Stimulated activated CD4-positive, alpha-beta T cell treated with anti-CD3 and anti-CD28 coated beads, Interleukin-15, amount 100 ng/mL, for 24 hours (primary cell): Measurements from ENCODE around the gene ST8SIA5.
A peak's percentile ranks its signal among the peaks of the same experiment; 100 is the strongest.
"Not testable (repeated sequence)": the region's sequence is repeated elsewhere in the genome, so short reads cannot be mapped to it uniquely, and the experiment has no call there.

Experiments
- DNase-seq: peaks from one replicate; pipeline ENCODE4 v3.0.0-alpha.2; 2020

Gene ST8SIA5, protein sequence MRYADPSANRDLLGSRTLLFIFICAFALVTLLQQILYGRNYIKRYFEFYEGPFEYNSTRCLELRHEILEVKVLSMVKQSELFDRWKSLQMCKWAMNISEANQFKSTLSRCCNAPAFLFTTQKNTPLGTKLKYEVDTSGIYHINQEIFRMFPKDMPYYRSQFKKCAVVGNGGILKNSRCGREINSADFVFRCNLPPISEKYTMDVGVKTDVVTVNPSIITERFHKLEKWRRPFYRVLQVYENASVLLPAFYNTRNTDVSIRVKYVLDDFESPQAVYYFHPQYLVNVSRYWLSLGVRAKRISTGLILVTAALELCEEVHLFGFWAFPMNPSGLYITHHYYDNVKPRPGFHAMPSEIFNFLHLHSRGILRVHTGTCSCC

DNA sequence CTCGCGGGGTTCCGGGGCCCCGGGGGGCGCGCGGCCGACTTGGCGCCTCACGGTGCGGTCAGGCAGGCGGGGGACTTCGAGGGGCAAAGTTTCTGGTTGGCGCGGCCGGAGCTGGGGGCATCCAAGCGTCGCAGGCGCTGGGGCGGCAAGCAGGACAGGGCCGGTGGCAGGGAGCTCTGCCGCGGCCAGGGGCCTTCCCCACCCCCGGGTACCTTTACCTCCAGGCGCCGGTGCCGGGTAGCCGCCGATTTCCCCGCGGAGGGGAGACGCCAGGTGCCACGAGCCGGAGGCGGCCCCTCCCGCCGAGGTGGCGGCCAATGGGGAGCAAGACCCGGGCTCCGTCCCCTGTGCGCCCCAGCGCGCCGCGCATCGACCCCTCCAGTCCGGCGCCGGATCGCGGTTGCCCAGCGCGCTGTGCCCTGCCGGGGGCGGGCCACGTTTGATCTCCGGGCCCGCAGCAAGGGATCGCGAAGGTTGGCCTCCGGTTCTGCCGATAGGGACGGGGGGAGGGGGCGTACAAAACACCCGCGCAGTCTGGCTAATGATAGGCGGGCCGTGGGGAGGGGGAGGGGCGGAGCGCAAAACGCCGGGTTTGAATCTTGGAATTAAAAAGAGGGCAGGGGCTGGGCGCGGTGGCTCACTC, at the start of gene ST8SIA5:
TSS of gene ST8SIA5 (minus strand) at position 495 of the 643 bp plus-strand sequence. CDS start 545 bp downstream, outside the sequence.
- DNase-seq, result peak; percentile 25

DNA sequence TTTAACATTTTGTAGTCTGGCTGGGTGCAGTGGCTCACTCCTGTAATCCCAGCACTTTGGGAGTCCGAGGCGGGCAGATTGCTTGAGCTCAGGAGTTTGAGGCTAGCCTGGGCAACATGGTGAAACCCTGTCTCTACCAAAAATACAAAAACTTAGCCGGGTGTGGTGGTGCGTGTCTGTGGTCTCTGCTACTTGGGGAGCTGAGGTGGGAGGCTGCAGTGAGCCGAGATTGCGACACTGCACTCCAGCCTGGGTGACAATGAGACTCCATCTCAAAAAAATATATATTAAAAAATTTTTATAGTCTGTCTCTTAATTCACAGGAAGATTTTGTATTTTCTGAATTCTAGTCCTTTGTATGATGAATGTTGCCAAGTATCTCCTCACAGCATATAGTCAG, 39.1 kb upstream of the ST8SIA5 start:
- DNase-seq, result not testable (repeated sequence)

DNA sequence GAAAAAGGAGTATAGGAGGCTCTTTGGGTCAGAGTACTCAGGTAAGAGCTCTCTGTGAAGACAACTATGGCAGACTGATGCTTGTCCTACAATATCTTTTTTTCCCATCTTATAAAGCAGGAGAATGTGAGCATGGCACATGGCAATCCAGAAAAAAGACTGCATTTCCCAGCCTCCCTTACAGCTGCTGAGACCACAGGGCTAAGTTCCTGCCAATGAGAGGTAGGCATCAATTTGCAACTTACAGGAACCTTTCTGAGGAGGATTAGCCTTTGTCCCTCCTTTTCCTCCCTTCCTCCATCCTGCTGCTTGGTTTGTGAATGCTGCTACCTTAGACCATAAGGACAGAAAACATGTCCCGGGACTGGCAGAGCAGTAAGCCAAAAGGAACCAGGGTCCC, 37.8 kb upstream of the ST8SIA5 start:
- no peak for DNase-seq

DNA sequence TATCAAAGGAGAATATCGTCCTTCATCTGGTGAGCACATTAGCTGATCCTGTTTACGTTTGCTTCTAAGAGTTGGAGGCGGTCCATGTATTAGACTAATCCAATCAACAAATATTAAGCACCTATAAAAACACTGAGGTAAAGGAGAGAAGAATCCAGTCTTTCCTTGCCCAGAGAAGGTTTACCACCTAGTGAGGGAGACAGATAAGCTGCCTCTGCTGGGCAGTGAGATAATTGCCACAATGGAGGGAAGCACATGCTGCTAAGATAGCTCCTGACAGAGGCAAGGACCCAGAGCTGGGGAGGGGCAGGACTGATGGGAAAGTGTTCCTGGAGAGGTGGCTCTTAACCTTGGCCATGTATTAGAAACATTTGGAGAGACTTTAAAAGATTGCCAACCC, 36.7 kb upstream of the ST8SIA5 start:
- DNase-seq, result no peak

DNA sequence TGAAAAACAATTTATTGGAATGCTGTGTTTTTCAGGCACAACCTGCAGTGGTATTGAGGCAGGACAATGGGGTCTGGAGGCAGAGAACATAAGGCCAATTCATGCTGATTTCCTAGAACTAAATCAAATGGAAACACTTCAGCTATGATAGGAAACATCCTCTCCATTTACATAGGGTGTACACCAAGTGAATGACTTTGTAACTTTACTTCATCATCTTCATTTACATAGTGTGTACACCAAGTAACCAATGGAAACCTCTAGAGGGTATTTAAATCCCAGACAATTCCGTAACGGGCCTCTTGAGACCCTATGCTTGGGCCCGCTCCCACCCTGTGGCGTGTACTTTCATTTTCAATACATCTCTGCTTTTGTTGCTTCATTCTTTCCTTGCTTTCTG, 32.2 kb upstream of the ST8SIA5 start:
- DNase-seq, result no peak

DNA sequence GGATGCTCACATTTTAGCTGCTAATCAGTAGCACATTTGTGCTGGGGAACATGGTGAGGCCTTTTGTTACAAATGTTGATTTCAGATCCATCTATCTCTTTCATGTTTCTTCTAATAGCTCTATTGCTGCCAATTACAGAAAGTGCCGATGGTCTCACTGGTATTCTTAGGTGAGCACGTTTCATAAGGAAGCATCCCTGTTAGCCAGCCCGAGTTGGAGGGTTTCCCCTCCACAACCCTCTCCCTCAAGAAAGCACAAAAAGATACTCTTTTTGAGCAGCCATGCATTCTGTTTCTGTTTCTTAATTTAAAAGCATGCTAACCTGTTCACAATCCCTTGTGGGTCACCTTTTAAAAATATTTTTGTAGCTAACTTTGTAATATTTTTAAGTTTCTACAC, 30.8 kb upstream of the ST8SIA5 start:
- DNase-seq, result no peak

DNA sequence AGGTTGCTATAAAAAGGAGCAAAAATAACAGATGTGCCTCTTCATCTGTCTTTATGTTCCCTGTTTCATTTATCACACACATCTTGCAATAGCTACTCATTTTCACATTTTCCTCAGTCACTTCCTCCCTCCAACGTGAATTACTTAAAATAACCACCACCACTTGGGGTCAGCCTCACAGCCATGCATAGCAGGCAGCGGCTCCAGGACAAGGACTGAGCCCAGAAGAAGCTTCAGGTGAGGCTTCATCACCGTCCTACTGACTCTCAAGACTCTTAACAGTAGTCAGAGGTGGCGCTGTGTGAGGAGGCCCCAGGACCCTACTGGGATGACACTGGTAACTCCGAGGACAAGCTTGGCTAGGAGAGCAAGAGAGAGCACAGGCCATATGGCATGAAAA, 15.5 kb upstream of the ST8SIA5 start:
- no peak for DNase-seq

DNA sequence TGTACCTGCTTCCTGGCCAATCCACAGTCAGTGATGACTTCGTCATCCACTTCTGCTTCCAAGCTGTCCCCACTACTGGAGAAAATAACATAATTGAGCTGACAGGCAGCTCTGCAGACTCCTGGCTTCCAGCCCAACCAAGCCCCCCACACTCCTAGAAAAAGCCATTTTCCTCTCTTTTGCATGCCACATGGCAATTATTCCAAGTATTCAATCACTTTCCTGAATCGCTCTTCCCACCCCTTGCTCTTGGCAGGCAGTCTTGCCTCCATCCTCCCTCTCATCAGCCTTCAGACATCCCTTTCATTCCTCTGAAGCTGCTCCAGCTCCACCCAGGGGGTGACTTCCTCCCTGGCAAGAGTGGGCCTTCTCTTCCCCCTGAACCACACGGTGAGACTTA, 14.3 kb upstream of the ST8SIA5 start:
- DNase-seq, result no peak

DNA sequence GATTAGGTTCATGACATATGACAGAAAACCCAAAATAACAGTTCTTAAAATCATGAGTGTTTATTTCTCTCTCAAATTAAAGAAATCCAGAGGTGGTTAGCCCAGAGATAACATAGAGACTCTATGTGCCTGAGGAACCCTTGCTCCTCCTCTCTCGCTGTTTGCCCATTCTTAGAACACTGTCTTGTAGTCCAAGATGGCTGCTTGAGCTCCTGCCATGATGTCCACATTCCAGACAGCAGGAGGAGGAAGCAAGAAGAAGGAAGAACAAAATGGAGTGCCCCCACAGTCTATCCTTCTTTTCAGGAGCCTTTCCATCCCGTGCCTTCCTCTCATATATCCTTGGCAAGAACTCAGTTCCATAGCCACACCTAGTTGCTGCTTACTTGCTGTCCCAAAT, 13.9 kb upstream of the ST8SIA5 start:
- no peak for DNase-seq

DNA sequence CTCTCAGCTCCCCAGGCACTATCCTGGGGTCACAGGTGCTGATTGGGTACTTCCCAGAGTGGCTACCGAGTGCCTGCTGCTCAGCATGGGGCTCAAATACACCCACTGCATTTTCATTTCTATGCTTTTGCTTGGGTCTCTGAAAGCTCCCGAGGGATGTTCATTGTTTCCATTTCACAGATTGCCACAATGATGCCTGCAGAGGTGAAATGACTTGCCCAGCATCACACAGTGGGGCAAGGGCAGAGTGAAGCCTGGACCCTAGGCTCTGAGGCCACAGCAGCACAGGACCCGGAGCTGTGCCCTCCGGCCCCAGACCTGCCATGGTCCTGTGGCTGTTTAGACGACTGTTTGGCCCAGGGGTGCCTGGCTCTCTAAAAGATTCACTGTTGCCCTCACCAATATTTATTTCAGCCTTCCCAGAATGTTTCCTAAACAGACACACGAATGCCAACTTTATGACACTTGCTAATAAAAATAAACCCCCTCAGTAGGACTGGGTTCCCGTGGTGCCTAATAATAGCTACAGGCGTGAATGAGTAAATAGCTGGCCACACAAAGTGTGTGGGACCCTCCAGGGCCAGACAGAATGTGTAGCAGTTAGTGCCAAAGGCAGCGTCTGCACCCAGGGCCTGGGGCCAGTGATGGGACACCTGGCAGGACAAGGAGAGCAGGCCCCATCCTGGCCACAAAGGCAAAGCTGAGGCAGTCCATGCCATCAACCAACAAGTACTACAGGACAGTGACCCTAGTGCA, 11.5 kb upstream of the ST8SIA5 start:
- no peak for DNase-seq

DNA sequence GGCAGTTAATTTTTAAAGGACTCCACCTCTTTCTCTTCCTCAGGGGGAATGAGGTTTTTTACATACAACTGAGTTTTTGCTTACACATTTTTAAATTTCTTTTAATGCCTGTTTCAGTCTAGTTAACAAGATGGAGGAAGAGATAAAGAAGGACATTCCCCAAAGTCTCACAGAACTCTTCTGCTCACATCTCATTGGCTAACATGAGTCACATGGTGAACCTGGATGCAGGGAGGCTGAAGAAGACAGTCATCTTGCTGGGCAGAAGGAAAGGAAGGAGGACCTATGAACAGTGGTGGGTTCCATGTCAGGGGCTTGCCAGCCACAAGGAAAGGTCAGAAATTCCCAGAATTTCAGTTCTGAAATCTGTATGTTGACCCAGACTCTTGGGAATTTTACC, 10.4 kb upstream of the ST8SIA5 start:
- no peak for DNase-seq

DNA sequence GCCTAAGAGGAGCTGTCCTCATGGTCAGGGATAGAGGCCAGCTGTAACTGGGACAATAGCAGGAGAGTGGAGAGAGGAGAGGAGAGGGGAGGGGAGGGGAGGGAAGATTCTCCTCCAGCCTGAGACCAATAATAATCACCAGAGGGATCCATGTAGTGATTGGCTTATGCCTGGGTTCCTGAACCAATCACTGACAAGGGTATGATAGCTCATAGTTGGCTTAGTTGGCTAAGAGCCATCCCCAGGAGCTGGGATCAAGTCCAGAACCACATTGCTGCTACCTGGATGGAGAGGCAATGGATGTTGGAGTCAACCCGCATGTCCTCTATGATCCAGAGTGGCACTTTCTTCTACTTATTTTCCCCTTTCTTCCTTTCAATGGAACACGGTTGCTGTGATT, 7.7 kb upstream of the ST8SIA5 start:
- DNase-seq, result no peak

DNA sequence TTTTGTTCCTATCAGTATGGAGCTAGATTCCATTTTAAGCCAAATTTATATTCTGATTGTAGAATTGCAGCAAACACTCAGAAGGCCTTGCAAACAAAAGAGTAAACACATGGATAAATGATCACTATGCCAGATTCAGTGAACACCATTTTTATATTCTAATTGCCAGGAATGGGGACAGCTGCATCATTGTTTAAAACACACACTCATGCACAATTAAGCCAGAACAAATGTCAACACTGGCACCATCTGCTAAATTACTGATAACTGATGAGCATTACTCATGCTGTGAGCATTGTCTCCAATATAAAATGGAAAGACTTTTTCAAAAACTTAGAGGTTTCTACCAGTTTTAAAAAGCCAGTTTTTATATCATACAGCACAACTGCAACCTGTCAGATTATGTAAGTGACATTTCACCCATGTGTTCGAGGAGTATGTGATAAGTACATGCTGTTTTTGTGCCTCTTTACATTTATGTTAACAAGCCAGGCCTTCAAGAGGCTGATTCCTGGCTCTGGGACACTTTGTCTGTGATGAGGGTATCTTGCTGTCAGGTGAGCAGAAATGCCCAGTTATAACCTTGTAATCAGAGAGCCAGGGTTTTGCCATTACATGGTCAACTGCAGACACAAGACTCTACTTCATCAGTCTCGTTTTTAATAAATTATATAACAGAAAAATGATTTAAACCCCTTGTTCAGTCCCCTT, 4.4 kb upstream of the ST8SIA5 start:
- no peak for DNase-seq

DNA sequence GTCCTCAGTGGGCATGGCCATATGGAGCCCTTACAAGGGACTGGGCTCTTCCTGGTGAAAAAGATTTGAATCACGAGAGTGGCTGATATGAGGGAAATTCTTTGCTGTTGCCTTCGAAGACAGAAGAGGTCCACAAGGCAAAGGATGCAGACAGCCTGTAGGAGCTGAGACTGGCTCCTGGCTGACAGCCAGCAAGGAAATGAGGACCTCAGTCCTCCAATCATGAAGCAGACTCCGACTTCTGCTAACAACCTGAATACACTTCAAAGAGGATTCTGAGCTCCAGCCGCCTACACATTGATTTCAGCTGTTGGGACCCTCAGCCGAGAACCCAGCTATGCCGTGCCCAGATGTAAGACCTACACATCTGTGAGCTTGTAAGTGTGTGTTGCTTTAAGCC, 3.0 kb upstream of the ST8SIA5 start:
- no peak for DNase-seq

DNA sequence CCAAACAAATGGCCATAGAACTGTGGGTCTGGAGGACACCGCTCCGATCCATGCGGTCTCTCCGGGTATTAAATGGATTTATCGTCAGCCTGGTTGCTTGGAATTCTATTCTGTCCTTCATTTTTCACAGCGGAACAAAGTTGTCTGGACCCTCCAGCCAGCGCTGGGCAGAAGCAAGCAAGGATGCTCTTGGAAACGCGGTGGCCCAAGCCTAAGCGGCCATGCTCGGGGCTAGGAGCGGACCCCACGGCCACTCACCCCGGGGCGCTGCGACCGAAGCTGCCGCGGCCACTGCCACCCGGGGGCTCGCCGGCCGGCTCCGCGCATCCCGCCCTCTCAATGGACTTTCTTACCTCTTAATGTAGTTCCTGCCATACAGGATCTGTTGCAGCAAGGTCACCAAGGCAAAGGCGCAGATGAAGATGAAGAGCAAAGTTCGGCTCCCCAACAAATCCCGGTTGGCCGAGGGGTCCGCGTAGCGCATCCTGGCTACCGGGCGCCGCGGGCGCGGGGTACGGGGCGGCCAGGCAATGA, 761 bp downstream of the ST8SIA5 start:
- DNase-seq, result no peak

DNA sequence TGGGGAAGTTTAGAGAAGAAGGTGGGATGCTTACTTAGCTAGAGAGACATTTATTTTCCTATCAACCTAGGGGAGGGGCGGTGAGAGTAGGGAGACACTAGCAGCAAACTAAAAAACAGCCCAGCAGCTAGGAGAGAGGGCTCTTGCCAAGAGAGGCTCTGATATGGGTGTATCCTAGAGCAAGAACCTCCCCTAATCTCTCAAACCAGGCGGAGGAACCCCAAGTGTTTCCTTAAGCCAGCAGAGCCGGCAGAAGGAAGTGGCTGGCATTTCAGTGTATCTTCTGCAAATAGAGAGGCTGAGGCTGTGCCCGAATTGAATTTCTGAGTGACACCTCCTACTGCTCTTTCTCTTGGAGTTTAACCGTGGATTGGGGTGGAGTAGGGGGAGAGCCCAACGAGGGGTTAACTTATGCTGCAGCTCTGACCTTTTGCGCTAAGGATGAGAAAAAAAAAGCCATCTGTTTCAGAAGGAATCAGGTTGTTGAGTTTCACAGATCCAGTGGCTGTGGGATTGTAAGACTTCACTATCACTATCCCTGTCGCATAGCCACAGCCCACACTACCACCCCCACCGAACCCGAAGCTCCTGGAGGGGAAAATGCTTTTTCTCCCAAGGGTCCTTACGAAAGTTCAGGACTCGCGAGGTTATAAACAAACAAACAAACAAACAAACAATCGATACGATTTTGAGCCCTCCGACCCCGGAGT, 1.4 kb downstream of the ST8SIA5 start:
- DNase-seq, result no peak

DNA sequence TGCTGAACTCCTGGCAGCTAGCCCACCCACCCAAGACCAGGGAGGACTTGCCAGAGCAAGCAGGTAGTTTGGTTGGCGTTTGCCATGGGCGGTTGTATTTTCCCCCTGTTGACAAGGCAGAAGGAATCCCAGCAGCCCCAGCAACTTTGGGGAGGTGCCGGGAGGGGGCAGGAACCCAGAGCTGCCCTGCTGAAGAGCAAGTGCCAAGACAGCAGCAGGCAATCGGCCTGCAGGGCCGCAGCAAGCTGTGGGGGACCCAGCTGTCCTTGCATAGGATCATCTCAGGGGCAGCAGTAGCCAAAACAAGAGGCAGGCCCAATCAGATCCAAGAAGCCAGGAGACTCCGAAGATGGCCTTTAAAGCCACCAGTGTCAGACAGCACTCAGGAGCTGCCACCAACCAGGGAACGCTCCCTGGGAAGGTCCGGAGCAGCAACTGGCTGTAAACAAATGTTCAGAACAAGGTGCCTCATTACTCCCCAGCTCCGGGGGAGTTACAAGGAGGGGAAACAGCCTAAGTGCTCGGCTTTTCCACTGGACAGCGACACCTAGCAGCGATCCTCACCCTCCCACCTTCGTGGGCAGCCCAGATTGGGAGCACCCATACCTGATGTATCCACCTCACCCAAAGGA, 2.1 kb downstream of the ST8SIA5 start:
- DNase-seq, result no peak

DNA sequence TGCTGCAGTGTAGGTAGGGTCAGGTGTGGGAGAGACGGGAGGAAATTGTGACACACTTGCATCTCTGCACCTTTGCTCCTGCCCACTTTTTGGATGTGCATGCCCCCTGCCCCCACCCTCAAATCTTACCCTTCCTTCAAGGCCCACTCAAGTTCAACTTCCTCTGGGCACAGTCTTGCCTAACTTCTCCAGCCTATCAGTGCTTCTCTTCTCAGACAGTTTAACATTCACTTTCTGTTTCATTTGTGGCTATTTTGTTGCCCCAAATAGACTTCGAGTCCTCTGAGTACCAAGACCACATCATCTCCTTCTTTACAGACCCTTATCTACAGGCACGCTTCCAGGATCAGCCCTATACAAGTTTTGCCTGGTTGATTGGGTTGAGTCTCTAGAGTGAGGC, 2.7 kb downstream of the ST8SIA5 start:
- DNase-seq, result no peak

DNA sequence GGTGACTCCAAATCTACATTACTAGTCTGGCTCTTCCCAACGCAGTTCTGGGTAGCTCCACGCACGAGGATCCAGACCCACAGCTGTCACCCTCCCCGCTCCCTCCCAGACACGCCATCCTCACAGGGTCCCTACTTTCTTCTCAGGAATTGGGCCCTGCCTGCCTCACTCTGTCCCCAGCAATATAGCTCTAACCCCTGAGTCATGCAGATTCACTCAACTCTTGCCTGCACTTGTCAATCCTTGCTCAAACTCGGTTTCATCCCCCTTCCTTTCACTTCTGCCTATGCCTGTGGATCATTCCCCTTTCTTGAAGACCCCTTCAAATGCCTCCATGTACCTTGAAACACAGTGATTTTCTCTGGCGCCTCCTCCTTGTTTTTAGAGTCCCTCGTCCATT, 5.0 kb downstream of the ST8SIA5 start:
- DNase-seq, result no peak

DNA sequence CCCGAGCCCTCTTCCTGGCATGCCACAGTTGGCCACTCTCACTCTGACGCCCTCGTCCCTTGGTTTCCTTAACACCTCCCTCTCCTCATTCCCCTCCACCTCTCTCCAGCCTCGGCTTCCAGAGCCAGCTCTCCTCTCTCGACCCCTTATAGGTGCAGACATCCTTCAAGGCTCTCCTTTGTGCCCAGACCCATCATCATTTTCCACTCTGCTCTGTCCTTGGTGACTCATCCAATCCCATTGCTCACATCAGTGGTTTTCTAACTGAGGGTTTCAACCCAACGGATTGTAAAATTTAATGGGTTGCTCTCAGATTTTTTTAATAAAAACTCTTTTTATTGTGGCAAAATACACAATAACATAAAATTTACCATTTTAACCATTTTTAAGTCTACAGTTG, 6.2 kb downstream of the ST8SIA5 start:
- DNase-seq, result no peak

DNA sequence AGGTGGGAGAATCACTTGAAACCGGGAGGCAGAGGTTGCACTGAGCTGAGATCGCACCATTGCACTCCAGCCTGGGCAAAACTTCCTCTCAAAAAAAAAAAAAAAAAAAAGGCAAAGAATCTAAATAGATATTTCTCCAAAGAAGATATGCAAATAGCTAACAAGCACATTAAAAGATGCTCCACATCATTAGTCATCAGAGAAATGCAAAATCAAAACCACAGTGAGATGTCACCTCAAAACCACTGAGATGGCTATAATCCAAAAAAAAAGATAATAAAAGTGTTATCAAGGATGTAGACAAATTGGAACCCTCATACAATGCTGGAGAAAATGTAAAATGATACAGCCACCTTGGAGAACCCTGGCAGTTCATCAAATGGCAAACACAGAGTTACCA, 8.4 kb downstream of the ST8SIA5 start:
- no peak for DNase-seq

DNA sequence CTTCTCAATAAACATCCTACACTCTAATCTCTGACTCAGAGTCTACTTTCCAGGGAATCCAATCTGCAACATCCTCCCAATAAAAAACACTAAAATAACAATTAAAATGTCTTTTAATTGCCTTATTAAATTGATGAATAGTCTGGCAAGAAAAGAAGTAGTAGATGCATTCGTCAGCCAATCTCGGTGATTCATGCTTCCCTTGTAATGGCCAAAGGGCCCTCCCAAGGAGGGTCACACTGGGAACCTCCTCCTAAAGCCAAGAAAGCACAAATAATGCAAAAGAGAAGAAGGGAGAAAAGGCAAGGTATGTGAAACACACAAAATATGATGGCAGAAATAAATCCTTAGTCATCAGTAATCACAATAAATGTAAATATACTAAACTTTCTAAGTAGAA, 16.8 kb downstream of the ST8SIA5 start:
- DNase-seq, result no peak
